Esophagus (tissue), 2 donors: Measurements from ENCODE around the gene GABPA. TPM values are rescaled to one million over a fixed set of nuclear protein-coding genes. Genes with fewer than 3 reads are reported as not detected.
"Not testable (repeated sequence)": the region's sequence is repeated elsewhere in the genome, so short reads cannot be mapped to it uniquely, and the experiment has no call there.

Experiments used
- H3K27ac ChIP-seq, 2 donors: one replicate each; pipeline ENCODE4 v1.5.1; 2013; ENCODE audit warnings: low read depth in 2 of 2, mild to moderate bottlenecking in 2 of 2, inconsistent platforms in 1 of 2, low read length in 1 of 2, moderate library complexity in 1 of 2
- H3K27me3 ChIP-seq, 2 donors: one replicate each; pipeline ENCODE4 v1.6.1; 2013; ENCODE audit warnings: low read length in 2 of 2, control low read depth in 1 of 2, mild to moderate bottlenecking in 1 of 2; ENCODE audit not compliant: insufficient read depth in 2 of 2, control insufficient read depth in 1 of 2
- H3K36me3 ChIP-seq, 2 donors: one replicate each; pipeline ENCODE4 v1.6.1; 2013; ENCODE audit warnings: low read length in 1 of 2; ENCODE audit not compliant: control insufficient read depth in 2 of 2, insufficient read depth in 2 of 2
- H3K4me1 ChIP-seq, 2 donors: one replicate each; pipeline ENCODE4 v1.6.1; 2013; ENCODE audit warnings: low read length in 1 of 2; ENCODE audit not compliant: control insufficient read depth in 2 of 2, insufficient read depth in 2 of 2
- H3K4me3 ChIP-seq, 2 donors: one replicate each; pipeline ENCODE4 v1.5.1; 2013; ENCODE audit warnings: low read length in 2 of 2, mild to moderate bottlenecking in 2 of 2, low read depth in 1 of 2, moderate library complexity in 1 of 2
- H3K9me3 ChIP-seq, 2 donors: one replicate each; pipeline ENCODE4 v1.6.1; 2013; ENCODE audit warnings: mild to moderate bottlenecking in 2 of 2, low read depth in 1 of 2, low read length in 1 of 2, moderate library complexity in 1 of 2; ENCODE audit not compliant: control insufficient read depth in 2 of 2, insufficient read depth in 1 of 2
- WGBS, 2 donors: extraction: QIAGEN DNeasy Blood & Tissue Kit; methylation state at CpG; one replicate each; pipeline ENCODE4 v1.1.7; 2013; 5-methylcytosine and 5-hydroxymethylcytosine counted together
- polyA plus RNA-seq, 2 donors: library from polyadenylated mRNA; stranded (reverse); fragments of 200-250 nt; gene quantifications; one replicate each; pipeline ENCODE4 v1.2.3, GENCODE V29; 2013
- donor health status: healthy with polysubstance abuse.
- donor health status: Bipolar disorder and iron deficiency.

GABPA gene
- polyA plus RNA-seq, 2 donors, result 5.8 to 6.4 TPM

DNA sequence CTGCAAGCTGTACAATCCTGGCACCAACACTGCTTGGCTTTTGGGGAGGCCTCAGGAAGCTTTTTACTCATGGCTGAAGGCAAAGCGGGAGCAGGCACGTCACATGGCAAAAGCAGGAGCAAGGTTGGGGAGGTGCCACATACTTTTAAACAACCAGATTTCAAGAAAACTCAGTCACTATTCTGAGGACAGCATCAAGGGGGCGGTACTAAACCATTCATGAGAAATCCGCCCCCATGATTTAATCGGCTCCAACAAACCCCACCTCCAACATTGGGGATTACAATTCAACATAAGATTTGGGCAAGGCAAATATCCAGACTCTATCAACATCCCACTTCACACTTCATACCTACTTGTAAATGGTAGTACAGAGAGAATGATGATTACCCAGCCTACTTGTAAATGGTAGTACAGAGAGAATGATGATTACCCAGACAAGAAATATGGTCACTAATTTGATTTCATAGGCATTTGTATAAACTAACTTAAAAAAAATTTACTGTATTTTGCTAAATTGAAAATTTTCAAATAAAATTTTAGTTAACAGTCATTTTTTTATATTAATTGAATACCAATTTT is 25.0 kb upstream of the GABPA start:
- Histone ChIP-seq H3K36me3 (no peaks in the 10 kb centered on the region), H3K27me3 (no peaks in the 10 kb centered on the region), H3K9me3 (no peaks in the 10 kb centered on the region), H3K27ac (no peak overlapping the region), H3K4me3 (no peak overlapping the region), H3K4me1 (no peaks in the 10 kb centered on the region)
- WGBS, 2 donors, result 62 to 68% methylated on average over 5 of the region's 5 CpGs

DNA sequence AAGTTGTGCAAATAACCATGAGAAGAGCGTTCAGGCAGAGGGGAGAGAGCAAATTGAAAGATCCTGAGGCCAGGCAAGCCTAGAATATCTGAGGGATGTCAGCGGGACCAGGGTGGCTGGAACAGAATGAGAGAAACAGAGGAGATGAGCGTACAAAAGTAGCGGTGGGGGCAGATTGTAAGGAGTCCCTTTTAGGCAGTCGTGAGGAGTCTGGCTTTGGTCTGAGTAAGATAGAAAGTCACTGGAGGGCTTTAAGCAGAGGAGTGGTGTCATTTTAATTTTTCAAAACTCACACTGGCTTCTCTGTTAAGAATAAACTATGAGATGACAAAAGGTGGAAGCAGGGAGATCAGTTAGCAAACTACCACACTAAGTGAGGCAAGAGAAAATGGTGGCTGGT is 24.2 kb upstream of the GABPA start:
- no peaks in the 10 kb centered on the region for H3K36me3 ChIP-seq
- H3K4me3 ChIP-seq, result no peak overlapping the region
- H3K27ac ChIP-seq, result no peak overlapping the region
- H3K4me1 ChIP-seq, result no peaks in the 10 kb centered on the region
- H3K27me3 ChIP-seq, result no peaks in the 10 kb centered on the region
- 89% methylated on average over 5 of the region's 5 CpGs for WGBS, 2 donors
- no peaks in the 10 kb centered on the region for H3K9me3 ChIP-seq

DNA sequence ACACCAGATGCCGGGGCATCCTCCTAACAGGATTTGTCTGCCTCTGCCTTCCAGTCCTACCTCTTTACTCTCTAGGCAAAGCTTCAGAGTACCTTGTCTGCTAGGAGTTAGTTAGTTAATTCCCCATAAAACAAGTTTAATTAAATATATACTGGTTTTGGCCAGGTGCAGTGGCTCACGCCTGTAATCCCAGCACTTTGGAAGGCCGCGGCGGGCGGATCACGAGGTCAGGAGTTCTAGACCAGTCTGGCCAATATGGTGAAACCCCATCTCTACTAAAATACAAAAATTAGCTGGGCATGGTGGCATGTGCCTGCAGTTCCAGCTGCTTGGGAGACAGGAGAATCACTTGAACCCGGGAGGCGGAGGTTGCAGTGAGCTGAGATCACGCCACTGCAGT is 20.7 kb upstream of the GABPA start:
- not testable (repeated sequence) for H3K4me1 ChIP-seq, H3K9me3 ChIP-seq
- 97 to 98% methylated on average over 10 of the region's 10 CpGs for WGBS, 2 donors

DNA sequence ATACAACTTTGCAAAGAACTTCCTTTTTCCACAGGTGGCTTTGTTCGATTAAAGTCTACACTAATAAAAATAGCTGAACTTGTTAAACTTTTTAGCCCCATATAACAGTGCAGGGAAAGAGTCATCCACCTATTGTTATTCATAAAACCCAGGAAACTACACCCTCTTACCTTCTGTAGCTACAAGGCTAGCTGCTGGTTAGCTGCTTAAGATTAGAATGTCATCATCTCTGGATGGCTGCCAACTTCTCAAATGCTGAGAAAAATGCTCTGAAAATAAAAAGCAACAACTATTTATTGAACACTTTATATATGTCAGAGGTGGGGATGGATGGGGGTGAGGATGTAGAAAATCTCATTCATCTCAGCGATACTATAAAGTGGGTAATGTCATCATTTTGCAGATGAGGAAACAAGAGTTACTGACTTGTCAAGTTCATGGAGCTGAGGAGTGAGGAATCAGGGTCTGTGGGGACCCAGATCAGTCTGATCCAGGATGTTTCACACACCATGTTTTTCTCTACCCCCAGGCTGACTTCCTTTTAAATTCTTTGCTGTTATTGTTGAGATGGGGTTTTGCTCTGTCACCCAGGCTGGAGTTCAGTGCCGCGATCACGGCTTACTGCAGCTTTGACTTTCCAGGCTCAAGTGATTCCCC is 17.2 kb upstream of the GABPA start:
- H3K27ac ChIP-seq, result no peak overlapping the region
- H3K4me1 ChIP-seq, result no peaks in the 10 kb centered on the region
- peaks cover 3 to 11% of the 10 kb centered on the region in 2 donors for H3K36me3 ChIP-seq
- no peaks in the 10 kb centered on the region for H3K9me3 ChIP-seq
- H3K4me3 ChIP-seq, result no peak overlapping the region
- H3K27me3 ChIP-seq, result no peaks in the 10 kb centered on the region
- WGBS, 2 donors, result 80 to 83% methylated on average over 5 of the region's 5 CpGs

More for the DNA sequence above, 20.7 kb upstream of the GABPA start:
- not testable (repeated sequence) for H3K36me3 ChIP-seq, H3K27me3 ChIP-seq, H3K27ac ChIP-seq, H3K4me3 ChIP-seq

DNA sequence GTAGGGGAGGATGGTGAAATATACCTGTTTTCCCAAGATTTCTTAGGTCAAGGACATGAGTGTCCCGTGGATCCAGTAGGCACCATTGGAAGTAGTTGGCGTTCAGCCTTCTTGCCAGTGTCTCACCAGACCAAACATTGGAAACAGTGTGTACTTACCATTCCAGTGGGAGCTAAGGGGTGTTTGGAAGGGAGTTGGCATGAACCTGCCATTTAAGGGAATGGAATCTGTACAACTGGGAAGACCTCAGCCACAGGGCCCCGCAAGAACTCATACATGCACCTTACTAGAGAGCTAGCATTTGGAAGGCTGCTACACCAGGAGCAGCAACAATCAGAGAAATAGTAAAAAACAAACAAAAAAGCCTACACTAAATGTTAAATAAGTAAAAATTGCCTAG is 12.8 kb upstream of the GABPA start:
- H3K4me3 ChIP-seq, result no peak overlapping the region
- 91 to 98% methylated on average over 3 of the region's 3 CpGs for WGBS, 2 donors
- H3K27ac ChIP-seq, result no peak overlapping the region
- no peaks in the 10 kb centered on the region for H3K4me1 ChIP-seq
- H3K27me3 ChIP-seq, result no peaks in the 10 kb centered on the region
- peaks cover 6 to 12% of the 10 kb centered on the region in 2 donors for H3K36me3 ChIP-seq
- H3K9me3 ChIP-seq, result no peaks in the 10 kb centered on the region

DNA sequence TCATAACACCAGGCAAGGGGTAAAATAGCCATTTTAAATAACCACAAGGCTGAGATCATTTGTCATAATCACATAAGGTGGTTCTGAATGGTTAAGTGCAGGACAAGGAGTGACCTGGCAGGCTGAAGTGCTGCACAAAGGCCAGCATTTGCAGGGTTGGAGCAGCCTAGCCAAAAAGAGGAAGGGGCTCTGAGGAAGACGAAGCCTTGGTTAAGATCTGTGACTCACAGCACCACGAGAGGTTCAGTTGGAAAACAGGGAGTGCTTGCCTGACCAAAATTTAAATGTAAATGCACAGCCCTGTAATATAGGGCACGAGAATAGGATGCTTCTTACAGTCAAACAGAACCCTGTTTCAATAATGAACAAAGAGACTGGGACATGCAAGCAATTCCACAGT is 12.1 kb upstream of the GABPA start:
- no peak overlapping the region for H3K4me3 ChIP-seq

DNA sequence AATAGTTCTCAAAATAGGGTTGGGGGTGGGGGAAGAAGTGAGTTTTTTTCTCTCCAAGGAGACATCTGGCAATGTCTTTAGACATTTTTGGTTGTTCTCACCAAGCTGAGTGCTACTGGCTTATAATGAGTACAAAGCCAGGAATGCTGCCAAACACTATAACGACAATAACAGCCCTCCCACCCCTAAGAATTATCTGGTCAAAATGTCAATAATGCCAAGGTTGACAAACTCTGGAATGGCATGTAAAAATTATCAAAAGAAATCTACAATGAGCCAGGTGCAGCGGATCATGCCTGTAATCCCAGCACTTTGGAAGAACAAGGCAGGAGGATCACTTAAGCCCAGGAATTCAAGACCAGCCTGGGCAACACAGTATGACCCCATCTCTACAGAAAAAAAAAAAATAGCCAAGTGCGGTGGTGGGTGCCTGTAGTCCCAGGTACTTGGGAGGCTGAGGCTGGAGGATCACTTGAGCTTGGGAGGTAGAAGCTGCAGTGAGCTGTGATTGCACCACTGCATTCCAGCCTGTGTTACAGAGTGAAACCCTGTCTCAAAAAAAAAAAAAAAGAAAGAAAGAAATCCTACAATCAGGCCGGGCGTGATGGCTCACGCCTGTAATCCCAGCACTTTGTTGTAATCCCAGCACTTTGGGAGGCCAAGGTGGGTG is 2.5 kb upstream of the GABPA start:
- no peaks in the 10 kb centered on the region for H3K27me3 ChIP-seq
- H3K36me3 ChIP-seq, result no peaks in the 10 kb centered on the region
- 63 to 64% methylated on average over 6 of the region's 6 CpGs for WGBS, 2 donors
- no peaks in the 10 kb centered on the region for H3K4me1 ChIP-seq
- H3K4me3 ChIP-seq, result no peak overlapping the region
- H3K27ac ChIP-seq, result peak overlapping the region in 1 of 2 donors; percentile 7
- H3K9me3 ChIP-seq, result no peaks in the 10 kb centered on the region

More for the DNA sequence above, 12.1 kb upstream of the GABPA start:
- Histone ChIP-seq H3K27me3 (no peaks in the 10 kb centered on the region), H3K36me3 (peaks cover 6 to 12% of the 10 kb centered on the region in 2 donors), H3K27ac (no peak overlapping the region), H3K4me1 (no peaks in the 10 kb centered on the region), H3K9me3 (no peaks in the 10 kb centered on the region)
- WGBS, 2 donors, result 80 to 92% methylated on average over 3 of the region's 3 CpGs

DNA sequence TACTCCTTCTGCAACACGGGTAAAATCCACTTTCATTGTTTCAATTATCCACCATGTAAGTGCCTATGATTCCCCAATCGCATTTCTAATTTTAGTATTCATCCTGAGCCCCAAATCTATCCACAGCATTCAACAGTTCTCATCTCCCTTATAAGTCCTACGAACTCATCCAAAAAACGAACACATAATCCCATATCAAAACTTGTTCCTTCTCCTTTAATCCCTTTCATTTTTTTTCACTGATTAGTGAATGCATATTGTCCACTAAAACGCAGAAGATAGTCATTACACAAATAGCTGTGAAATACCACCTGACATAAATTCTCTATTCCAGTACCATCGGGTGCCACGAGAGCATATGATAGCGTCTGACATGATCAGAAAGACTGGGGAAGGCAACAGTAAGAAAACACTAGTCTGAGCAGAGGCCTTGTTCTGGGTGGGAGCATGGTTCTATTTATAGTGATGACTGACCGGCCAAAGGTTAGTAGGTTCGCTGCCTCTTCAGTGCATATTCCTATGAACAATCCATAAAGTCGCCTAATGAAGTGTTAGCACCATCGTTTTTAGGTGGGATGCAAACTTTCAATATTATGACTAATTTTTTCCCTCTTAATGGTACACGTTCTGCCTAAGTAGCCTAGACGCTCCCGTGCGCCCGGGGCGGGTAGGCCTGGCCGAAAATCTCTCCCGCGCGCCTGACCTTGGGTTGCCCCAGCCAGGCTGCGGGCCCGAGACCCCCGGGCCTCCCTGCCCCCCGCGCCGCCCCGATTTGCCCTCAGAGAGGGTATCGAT is 716 bp upstream of the GABPA start:
- Histone ChIP-seq H3K36me3 (no peaks in the 10 kb centered on the region), H3K9me3 (no peaks in the 10 kb centered on the region), H3K27me3 (no peaks in the 10 kb centered on the region), H3K27ac (peak overlapping the region; percentile 97 to 100), H3K4me3 (peak overlapping the region; percentile 91 to 100), H3K4me1 (no peaks in the 10 kb centered on the region)
- 2 to 3% methylated on average over 30 of the region's 30 CpGs for WGBS, 2 donors

DNA sequence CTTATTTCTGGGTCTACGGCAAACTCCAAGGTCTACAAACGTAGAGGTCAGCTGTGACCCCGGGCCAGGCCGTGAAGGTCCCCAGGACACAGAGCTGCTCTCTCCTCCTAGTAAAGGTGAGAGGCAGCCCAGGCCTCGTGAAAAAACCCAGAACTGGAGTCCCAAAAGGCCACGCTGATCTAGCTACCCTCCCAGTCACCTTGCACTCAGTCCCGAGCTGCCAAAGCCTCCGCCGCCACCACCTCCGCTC is 193 bp upstream of the GABPA start:
- Histone ChIP-seq H3K36me3 (peaks cover 0 to 2% of the 10 kb centered on the region in 2 donors), H3K27ac (peak overlapping the region; percentile 97 to 100), H3K4me1 (no peaks in the 10 kb centered on the region), H3K27me3 (no peaks in the 10 kb centered on the region), H3K9me3 (no peaks in the 10 kb centered on the region), H3K4me3 (peak overlapping the region; percentile 91 to 100)
- 0 to 1% methylated on average over 10 of the region's 10 CpGs for WGBS, 2 donors
